ENCODE results near the gene ARHGAP1.
"Not testable (repeated sequence)": the region's sequence is repeated elsewhere in the genome, so short reads cannot be mapped to it uniquely, and the experiment has no call there.

The ARHGAP1 gene

DNA sequence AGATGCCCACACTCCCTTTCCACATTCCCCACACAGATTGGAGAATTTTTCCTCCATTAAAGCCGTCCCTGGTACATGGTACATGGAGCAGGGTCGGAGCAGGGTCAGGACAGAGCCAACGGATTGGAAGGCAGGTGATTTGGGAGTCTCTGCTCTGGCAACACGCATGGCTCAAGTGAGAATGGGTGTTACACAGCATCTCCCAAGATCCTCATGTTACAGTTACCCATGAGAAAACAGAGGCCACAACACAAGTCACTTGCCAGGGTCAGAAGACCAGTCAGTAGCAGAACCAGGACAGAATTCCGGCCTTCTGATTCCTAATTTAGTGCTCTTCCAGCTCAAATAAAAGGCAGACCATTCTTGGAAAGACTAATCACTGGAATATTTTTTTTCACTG is 10.9 kb upstream of the ARHGAP1 start:
- Mint-ChIP-seq H3K4me1 (no peaks in the 10 kb centered on the region), H3K36me3 (ENCODE audit: low read depth) (peaks cover 4% of the 10 kb centered on the region), H3K27ac (peak overlapping the region; percentile 80), H3K27me3 (ENCODE audit: low read depth, poor library complexity) (peaks cover 4% of the 10 kb centered on the region), H3K9me3 (no peaks in the 10 kb centered on the region), H3K4me3 (no peak overlapping the region)
- TF ChIP-seq, protein P1, sequence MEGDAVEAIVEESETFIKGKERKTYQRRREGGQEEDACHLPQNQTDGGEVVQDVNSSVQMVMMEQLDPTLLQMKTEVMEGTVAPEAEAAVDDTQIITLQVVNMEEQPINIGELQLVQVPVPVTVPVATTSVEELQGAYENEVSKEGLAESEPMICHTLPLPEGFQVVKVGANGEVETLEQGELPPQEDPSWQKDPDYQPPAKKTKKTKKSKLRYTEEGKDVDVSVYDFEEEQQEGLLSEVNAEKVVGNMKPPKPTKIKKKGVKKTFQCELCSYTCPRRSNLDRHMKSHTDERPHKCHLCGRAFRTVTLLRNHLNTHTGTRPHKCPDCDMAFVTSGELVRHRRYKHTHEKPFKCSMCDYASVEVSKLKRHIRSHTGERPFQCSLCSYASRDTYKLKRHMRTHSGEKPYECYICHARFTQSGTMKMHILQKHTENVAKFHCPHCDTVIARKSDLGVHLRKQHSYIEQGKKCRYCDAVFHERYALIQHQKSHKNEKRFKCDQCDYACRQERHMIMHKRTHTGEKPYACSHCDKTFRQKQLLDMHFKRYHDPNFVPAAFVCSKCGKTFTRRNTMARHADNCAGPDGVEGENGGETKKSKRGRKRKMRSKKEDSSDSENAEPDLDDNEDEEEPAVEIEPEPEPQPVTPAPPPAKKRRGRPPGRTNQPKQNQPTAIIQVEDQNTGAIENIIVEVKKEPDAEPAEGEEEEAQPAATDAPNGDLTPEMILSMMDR (IDR thresholded peaks at IDR 0.05): no peak
- no peak for DNase-seq

GRCh38 chr11:46710821-46711269 is 10.4 kb upstream of the ARHGAP1 start:
- DNase-seq: no peak
- TF ChIP-seq, protein P1 (IDR thresholded peaks at IDR 0.05): no peak
- Mint-ChIP-seq H3K36me3 (ENCODE audit: low read depth) (peaks cover 4% of the 10 kb centered on the region), H3K9me3 (no peaks in the 10 kb centered on the region), H3K4me1 (no peaks in the 10 kb centered on the region), H3K27ac (peak overlapping the region; percentile 80), H3K4me3 (no peak overlapping the region), H3K27me3 (ENCODE audit: low read depth, poor library complexity) (peaks cover 4% of the 10 kb centered on the region)

DNA sequence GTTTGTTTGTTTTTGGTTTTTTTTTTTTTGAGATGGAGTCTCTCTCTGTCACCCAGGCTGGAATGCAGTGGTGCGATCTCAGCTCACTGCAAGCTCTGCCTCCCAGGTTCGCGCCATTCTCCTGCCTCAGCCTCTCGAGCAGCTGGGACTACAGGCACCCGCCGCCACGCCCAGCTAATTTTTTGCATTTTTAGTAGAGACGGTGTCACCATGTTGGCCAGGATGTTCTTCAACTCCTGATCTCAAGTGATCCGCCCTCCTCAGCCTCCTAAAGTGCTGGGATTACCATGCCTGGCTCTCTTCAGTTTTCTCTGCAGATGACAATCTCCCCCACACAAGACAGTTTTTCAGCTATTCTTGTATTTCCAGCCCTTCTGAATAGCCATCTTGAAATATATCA is 8.9 kb upstream of the ARHGAP1 start:
- H3K36me3 Mint-ChIP-seq (ENCODE audit: low read depth); H3K9me3 Mint-ChIP-seq; H3K27me3 Mint-ChIP-seq (ENCODE audit: low read depth, poor library complexity); H3K27ac Mint-ChIP-seq; H3K4me3 Mint-ChIP-seq; H3K4me1 Mint-ChIP-seq; DNase-seq: not testable (repeated sequence)

DNA sequence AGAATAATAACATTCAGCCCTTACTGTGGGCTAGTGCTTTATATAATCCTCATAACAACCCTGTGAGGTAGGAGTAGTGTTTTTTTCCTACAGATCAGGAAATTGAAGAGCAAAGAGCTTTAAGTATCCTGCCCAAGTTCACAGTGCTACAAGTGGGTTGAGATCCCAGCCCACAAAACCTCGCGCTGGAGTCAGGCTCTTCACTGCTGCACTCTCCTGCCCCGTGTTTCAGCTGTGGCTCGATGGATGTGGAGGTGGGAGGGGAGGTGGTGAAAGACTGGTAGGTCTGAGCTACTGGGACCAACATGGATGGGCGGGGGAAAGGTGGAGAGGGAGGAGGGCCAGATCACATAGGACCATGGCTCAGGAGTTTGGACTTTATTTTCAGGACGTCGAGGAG is 6.5 kb upstream of the ARHGAP1 start:
- Mint-ChIP-seq H3K4me1 (peaks cover 7% of the 10 kb centered on the region), H3K27ac (no peak overlapping the region), H3K27me3 (ENCODE audit: low read depth, poor library complexity) (peaks cover 4% of the 10 kb centered on the region), H3K4me3 (no peak overlapping the region), H3K9me3 (no peaks in the 10 kb centered on the region), H3K36me3 (ENCODE audit: low read depth) (peaks cover 20% of the 10 kb centered on the region)
- no peak for DNase-seq
- TF ChIP-seq, protein P1 (IDR thresholded peaks at IDR 0.05): no peak

DNA sequence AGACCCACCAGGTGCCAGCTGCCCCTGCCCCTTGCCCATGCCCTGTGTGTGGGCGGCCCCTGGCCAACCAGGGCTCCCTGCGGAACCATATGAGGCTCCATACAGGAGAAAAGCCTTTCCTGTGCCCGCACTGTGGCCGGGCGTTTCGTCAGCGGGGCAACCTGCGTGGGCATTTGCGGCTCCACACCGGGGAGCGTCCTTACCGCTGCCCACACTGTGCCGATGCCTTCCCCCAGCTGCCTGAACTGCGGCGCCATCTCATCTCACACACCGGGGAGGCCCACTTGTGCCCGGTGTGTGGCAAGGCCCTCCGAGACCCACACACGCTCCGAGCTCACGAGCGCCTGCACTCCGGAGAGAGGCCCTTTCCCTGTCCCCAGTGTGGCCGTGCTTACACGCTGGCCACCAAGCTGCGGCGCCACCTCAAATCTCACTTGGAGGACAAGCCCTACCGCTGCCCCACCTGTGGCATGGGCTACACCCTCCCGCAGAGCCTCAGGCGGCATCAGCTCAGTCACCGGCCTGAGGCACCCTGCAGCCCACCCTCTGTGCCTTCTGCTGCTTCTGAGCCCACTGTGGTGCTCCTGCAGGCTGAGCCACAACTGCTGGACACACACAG is 4.8 kb upstream of the ARHGAP1 start:
- H3K36me3 Mint-ChIP-seq (ENCODE audit: low read depth): peaks cover 24% of the 10 kb centered on the region
- H3K4me3 Mint-ChIP-seq: no peak overlapping the region
- no peak overlapping the region for H3K27ac Mint-ChIP-seq
- DNase-seq: no peak
- peaks cover 21% of the 10 kb centered on the region for H3K4me1 Mint-ChIP-seq
- TF ChIP-seq, protein P1 (IDR thresholded peaks at IDR 0.05): no peak
- no peaks in the 10 kb centered on the region for H3K27me3 Mint-ChIP-seq (ENCODE audit: low read depth, poor library complexity)
- no peaks in the 10 kb centered on the region for H3K9me3 Mint-ChIP-seq

GRCh38 chr11:46701078-46701654 is 747 bp upstream of the ARHGAP1 start:
- TF ChIP-seq, protein P1 (IDR thresholded peaks at IDR 0.05): no peak
- Mint-ChIP-seq H3K4me1 (peaks cover 48% of the 10 kb centered on the region), H3K9me3 (no peaks in the 10 kb centered on the region), H3K36me3 (ENCODE audit: low read depth) (peaks cover 20% of the 10 kb centered on the region), H3K27ac (peak overlapping the region; percentile 100), H3K27me3 (ENCODE audit: low read depth, poor library complexity) (no peaks in the 10 kb centered on the region), H3K4me3 (peak overlapping the region; percentile 100)
- DNase-seq: no peak
